Upper lobe of left lung (tissue), 4 donors: ENCODE results near the gene IL4R.
"Not testable (repeated sequence)": the region's sequence is repeated elsewhere in the genome, so short reads cannot be mapped to it uniquely, and the experiment has no call there.

Experiments used
- CTCF ChIP-seq, 6 experiments: fragments of 450-650 bp in 4 of 6; fragments of 200-600 bp in 2 of 6; sonication (generic) in 2 of 6; IDR thresholded peaks; one replicate each; pipeline ENCODE4 v1.5.1; 2016 to 2019; ENCODE audit warnings: antibody characterized with exemption in 6 of 6
- EP300 ChIP-seq, 4 donors: sonication (generic); formaldehyde crosslinking; IDR thresholded peaks; one replicate each; pipeline ENCODE4 v1.5.1; 2017; ENCODE audit warnings: antibody characterized with exemption in 4 of 4, control low read depth in 2 of 4
- POLR2A ChIP-seq, 4 donors: fragments of 450-650 bp; IDR thresholded peaks; one replicate each; pipeline ENCODE4 v1.5.1; 2016 to 2017; ENCODE audit warnings: antibody characterized with exemption in 4 of 4, mild to moderate bottlenecking in 2 of 4

GRCh38 chr16:27398341-27398893 lies 84.6 kb downstream of the IL4R start:
- not testable (repeated sequence) for TF ChIP-seq CTCF, POLR2A, EP300 (IDR thresholded peaks at IDR 0.05)
